Nephron (organoid): ENCODE measurements around the gene TBCD.

Source experiments
- H3K27ac Mint-ChIP-seq, 3 experiments: 2 replicates each; pipeline ENCODE4 v1.8.0; 2020; ENCODE audit warnings: mixed read lengths in 3 of 3, mild to moderate bottlenecking in 2 of 3, moderate library complexity in 1 of 3
- H3K27me3 Mint-ChIP-seq: 2 replicates; pipeline ENCODE4 v1.8.0; 2021; ENCODE audit warnings: low read depth, mild to moderate bottlenecking, moderate library complexity, mixed read lengths
- H3K36me3 Mint-ChIP-seq: 2 replicates; pipeline ENCODE4 v1.8.0; 2020; ENCODE audit warnings: low read depth, mixed read lengths
- H3K4me1 Mint-ChIP-seq: 2 replicates; pipeline ENCODE4 v1.8.0; 2020; ENCODE audit warnings: mixed read lengths
- H3K4me3 Mint-ChIP-seq, 3 experiments: 2 replicates each; pipeline ENCODE4 v1.8.0; 2020; ENCODE audit warnings: mild to moderate bottlenecking in 3 of 3, mixed read lengths in 3 of 3, moderate library complexity in 2 of 3
- H3K9me3 Mint-ChIP-seq: 2 replicates; pipeline ENCODE4 v1.8.0; 2020; ENCODE audit warnings: mixed read lengths
- TF ChIP-seq, protein P1 (sequence below), 3 experiments: fragments of 200-600 bp; sonication (generic); IDR thresholded peaks; one replicate each; pipeline ENCODE4 v1.5.0; 2021; ENCODE audit warnings: antibody characterized with exemption in 3 of 3; ENCODE audit not compliant: unreplicated experiment in 3 of 3

Gene TBCD

DNA sequence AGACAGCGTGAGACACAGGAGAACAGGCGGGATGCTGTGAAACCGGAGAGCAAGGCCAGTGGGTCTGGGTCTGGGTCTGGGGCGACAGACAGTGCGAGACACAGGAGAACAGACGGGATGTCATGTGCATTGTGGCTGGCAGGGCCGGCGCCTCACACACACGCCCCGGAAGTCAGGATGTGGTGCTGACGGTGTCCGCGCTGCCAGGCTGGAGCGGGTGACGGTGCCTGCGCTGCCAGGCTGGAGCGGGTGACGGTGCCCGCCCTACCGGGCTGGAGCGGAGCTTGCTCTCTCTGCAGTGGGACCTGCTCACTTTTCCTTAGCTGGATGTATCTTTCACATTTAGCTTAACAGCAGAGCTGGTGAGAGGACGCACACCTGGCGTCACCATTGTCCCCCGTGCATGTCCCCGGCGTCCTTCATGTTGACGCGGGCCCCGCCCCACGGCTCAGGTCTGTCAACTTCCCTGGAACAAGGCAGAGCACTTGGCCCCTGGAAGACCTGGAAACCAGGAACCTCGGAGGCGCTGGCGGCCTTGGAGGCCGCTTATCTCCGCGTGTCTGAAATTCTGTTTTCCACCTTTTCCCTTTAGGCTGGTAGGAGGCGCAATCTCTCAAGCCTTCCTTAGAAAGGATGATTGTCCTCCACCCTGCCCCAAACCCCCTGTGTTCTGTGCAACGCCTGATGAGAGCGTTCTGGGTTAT, 131.0 kb downstream of the TBCD start:
- Mint-ChIP-seq H3K9me3 (no peaks in the 10 kb centered on the region), H3K4me1 (peaks cover 77% of the 10 kb centered on the region), H3K27ac (peak overlapping the region; percentile 40 to 90 (median 65)), H3K27me3 (peaks cover 4% of the 10 kb centered on the region), H3K36me3 (peaks cover 24% of the 10 kb centered on the region), H3K4me3 (no peak overlapping the region)
- TF ChIP-seq, protein P1, sequence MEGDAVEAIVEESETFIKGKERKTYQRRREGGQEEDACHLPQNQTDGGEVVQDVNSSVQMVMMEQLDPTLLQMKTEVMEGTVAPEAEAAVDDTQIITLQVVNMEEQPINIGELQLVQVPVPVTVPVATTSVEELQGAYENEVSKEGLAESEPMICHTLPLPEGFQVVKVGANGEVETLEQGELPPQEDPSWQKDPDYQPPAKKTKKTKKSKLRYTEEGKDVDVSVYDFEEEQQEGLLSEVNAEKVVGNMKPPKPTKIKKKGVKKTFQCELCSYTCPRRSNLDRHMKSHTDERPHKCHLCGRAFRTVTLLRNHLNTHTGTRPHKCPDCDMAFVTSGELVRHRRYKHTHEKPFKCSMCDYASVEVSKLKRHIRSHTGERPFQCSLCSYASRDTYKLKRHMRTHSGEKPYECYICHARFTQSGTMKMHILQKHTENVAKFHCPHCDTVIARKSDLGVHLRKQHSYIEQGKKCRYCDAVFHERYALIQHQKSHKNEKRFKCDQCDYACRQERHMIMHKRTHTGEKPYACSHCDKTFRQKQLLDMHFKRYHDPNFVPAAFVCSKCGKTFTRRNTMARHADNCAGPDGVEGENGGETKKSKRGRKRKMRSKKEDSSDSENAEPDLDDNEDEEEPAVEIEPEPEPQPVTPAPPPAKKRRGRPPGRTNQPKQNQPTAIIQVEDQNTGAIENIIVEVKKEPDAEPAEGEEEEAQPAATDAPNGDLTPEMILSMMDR (IDR thresholded peaks at IDR 0.05; ENCODE audit: unreplicated experiment in 3 of 3), result no peak

DNA sequence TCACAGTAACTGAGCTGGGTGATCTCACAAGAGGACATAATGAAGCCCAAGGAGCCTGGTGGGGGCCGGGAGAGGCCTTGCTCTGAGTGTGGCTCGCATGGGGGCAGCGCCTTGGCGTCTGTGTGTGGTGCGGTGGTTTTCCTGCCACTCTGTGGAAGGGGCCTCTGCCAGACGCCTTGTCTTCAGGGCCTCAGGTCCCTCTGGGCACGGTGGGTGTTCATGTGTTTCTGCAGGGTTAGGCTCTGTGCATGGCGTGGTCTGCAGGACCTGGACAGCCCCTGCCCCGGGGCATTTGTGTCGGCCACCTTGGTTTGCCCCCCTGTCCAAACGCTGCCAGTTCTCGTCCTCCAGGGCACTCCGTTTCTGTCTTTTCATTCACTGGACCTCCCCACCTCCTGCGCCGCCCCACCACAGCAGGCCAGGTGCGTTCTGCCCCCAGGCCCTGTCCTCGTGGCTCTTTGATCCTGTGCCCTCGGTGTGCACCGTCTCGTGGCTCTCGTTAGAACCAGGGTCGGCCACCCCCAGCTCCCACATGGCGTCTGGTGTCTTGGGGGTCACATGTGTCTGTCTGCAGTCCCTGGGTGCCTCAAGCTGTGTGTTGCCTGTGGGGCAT, 131.7 kb downstream of the TBCD start:
- no peak overlapping the region for H3K4me3 Mint-ChIP-seq
- H3K9me3 Mint-ChIP-seq, result no peaks in the 10 kb centered on the region
- peak overlapping the region; percentile 65 to 95 (median 85) for H3K27ac Mint-ChIP-seq
- H3K4me1 Mint-ChIP-seq, result peaks cover 80% of the 10 kb centered on the region
- TF ChIP-seq, protein P1 (IDR thresholded peaks at IDR 0.05; ENCODE audit: unreplicated experiment in 3 of 3), result no peak
- peaks cover 4% of the 10 kb centered on the region for H3K27me3 Mint-ChIP-seq
- H3K36me3 Mint-ChIP-seq, result peaks cover 29% of the 10 kb centered on the region

DNA sequence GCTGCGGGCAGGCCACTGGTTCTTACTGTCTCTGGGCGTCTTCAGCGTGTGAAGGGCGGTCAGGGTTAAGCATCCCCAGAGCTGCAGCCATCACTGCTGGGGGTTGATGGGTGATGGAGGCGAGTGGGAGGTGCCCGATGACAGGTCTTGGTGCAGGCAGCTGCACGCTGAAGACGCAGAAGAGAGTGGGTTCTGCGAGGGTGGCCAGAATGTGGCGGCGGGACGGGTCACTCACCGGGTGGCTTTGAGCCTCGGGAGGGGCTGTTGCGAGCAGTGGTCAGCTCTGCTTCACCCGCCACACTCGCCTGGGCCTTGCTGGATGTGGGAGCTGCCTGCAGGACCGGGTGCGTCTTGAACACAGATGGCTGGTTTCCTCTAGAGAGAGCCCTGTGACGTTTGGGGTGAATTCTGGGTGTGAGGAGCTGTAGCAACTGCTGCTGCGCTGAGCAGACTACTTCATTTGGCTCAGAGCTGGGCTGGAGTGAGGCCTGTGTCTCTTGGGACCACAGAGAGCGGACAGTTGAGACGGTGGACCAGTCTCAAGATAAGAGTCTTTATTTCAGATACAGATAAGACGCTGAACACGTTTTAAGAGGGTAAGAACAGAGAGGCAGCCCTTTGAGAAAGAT, 132.6 kb downstream of the TBCD start:
- Mint-ChIP-seq H3K27me3 (peaks cover 4% of the 10 kb centered on the region), H3K4me3 (peak overlapping the region in 2 of 3 experiments; percentile 32 to 47), H3K4me1 (peaks cover 76% of the 10 kb centered on the region), H3K9me3 (no peaks in the 10 kb centered on the region), H3K36me3 (peaks cover 25% of the 10 kb centered on the region), H3K27ac (peak overlapping the region; percentile 91 to 97 (median 95))
- TF ChIP-seq, protein P1 (IDR thresholded peaks at IDR 0.05; ENCODE audit: unreplicated experiment in 3 of 3), result no peak

DNA sequence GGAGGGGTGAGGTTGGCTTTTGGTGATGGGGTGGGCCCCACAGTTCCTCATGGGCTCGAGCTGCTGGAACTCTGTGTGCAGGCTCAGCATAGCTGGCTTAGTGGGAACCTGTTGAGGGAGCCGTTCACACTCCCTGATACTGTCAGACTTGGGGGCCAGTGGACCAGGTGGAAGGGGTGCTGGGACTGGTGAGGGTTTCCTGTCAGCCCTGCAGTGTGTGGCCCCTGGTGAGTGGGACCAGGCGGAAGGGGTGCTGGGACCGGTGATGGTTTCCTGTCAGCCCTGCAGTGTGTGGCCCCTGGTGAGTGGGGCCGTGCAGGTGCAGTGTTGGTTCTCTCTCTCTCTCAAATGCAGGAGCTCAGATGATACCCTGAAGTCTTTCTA, 133.1 kb downstream of the TBCD start:
- Mint-ChIP-seq H3K27me3 (peaks cover 4% of the 10 kb centered on the region), H3K9me3 (no peaks in the 10 kb centered on the region), H3K36me3 (peaks cover 22% of the 10 kb centered on the region), H3K27ac (peak overlapping the region; percentile 91 to 97 (median 95)), H3K4me1 (peaks cover 75% of the 10 kb centered on the region), H3K4me3 (peak overlapping the region in 2 of 3 experiments; percentile 4 to 47)
- TF ChIP-seq, protein P1 (IDR thresholded peaks at IDR 0.05; ENCODE audit: unreplicated experiment in 3 of 3), result no peak

DNA sequence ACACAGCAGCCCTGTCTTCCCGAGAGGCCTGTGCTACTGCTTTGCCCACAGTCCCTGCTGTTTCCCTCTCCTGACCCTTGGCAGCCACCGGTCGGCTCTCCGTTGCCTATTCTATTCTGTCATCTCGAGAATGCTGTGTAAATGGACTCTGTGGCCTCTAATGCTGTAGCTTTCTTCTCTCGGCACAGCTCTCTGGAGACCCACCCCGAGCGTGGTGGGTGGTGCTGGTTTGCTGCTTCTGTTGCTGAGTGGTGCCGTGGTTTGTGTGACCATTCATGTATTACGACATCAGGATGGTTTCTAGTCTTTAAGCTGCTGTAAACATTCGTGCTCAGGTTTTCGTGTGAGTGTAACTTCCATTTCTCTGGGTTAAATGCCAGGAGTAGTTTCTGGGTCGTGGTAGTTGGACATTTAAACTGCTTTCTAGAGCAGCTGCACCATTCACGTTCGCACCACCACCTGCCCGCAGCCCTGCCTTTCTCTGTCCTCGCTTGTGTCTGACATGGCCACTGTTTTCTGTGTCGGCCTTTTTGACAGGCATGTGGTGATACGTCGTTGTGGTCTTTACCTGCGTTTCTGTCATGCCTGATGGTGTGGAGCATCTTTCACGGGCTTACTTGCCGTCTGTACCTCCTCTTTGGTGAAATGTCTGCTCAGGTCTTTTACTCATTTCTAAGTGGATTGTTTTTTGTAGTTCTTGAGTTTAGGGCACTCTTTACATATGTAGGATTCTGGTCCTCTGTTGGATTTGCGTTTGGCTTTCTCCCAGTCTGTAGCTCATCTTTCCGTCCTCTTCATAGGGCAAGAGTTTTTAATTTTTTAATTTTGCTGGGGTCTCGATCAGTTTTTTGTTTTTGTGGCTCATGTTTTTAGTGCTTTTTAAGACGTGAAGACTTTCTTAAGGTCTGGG, 135.6 kb downstream of the TBCD start:
- peak overlapping the region; percentile 83 to 94 (median 84) for H3K27ac Mint-ChIP-seq
- TF ChIP-seq, protein P1 (IDR thresholded peaks at IDR 0.05; ENCODE audit: unreplicated experiment in 3 of 3), result no peak

More for the DNA sequence above, 135.6 kb downstream of the TBCD start:
- no peaks in the 10 kb centered on the region for H3K9me3 Mint-ChIP-seq
- H3K27me3 Mint-ChIP-seq, result peaks cover 4% of the 10 kb centered on the region
- peaks cover 70% of the 10 kb centered on the region for H3K4me1 Mint-ChIP-seq
- peak overlapping the region in 2 of 3 experiments; percentile 38 to 51 for H3K4me3 Mint-ChIP-seq
- peaks cover 20% of the 10 kb centered on the region for H3K36me3 Mint-ChIP-seq
